ENCODE data around the gene CEP78.
"Not testable (repeated sequence)": the region's sequence is repeated elsewhere in the genome, so short reads cannot be mapped to it uniquely, and the experiment has no call there.

CEP78 gene

GRCh38 chr9:78235256-78235761 lies 566 bp upstream of the CEP78 start:
- no peak for DNase-seq

GRCh38 chr9:78236551-78236910 lies 656 bp downstream of the CEP78 start:
- peak in 1 of 58 donors; percentile 38 for DNase-seq

- no peak for DNase-seq
Measured at GRCh38 chr9:78238046-78239038, 2.5 kb downstream of the CEP78 start.

GRCh38 chr9:78239506-78239905 lies 3.6 kb downstream of the CEP78 start:
- peak in 4 of 58 donors; percentile 0 to 22 (median 8) for DNase-seq

- DNase-seq, result no peak
Measured at GRCh38 chr9:78242041-78242440, 6.2 kb downstream of the CEP78 start.

GRCh38 chr9:78243130-78243529 lies 7.3 kb downstream of the CEP78 start:
- DNase-seq, result no peak

GRCh38 chr9:78245401-78245800 lies 9.5 kb downstream of the CEP78 start:
- no peak for DNase-seq

- no peak for DNase-seq
Measured at GRCh38 chr9:78248635-78249034, 12.8 kb downstream of the CEP78 start.

GRCh38 chr9:78249542-78249941 lies 13.7 kb downstream of the CEP78 start:
- DNase-seq, result no peak

GRCh38 chr9:78252616-78253015 lies 16.7 kb downstream of the CEP78 start:
- DNase-seq, result no peak

- no peak for DNase-seq
Measured at GRCh38 chr9:78253285-78253684, 17.4 kb downstream of the CEP78 start.

- DNase-seq, result no peak
Measured at GRCh38 chr9:78261403-78262001, 25.6 kb downstream of the CEP78 start.

- DNase-seq, result no peak
Measured at GRCh38 chr9:78262655-78263054, 26.8 kb downstream of the CEP78 start.

- DNase-seq, result no peak
Measured at GRCh38 chr9:78267889-78268288, 32.0 kb downstream of the CEP78 start.

GRCh38 chr9:78269784-78270183 lies 33.9 kb downstream of the CEP78 start:
- no peak for DNase-seq

- no peak for DNase-seq
Measured at GRCh38 chr9:78272307-78272706, 36.4 kb downstream of the CEP78 start.

- no peak for DNase-seq
Measured at GRCh38 chr9:78273761-78274160, 37.9 kb downstream of the CEP78 start.

GRCh38 chr9:78278177-78278777 lies 42.4 kb downstream of the CEP78 start:
- no peak for DNase-seq

- no peak for DNase-seq
Measured at GRCh38 chr9:78278801-78279200, 42.9 kb downstream of the CEP78 start.

- DNase-seq, result peak in 31 of 58 donors; percentile 2 to 65 (median 17)
Measured at GRCh38 chr9:78280982-78281668, 45.2 kb downstream of the CEP78 start.

- not testable (repeated sequence) for DNase-seq
Measured at GRCh38 chr9:78284181-78284580, 48.3 kb downstream of the CEP78 start.

Data from anterior cingulate cortex (tissue), 58 donors.